GM12872 (cell line): ENCODE results near the gene PGPEP1.

Source experiments
- CTCF ChIP-seq: IDR thresholded peaks from 3 replicates; pipeline ENCODE4 v1.5.1; 2011; ENCODE audit warnings: low read depth, mild to moderate bottlenecking, low read length, moderate library complexity; ENCODE audit not compliant: insufficient read depth

The PGPEP1 gene

GRCh38 chr19:18384775-18385174 is 44.4 kb downstream of the PGPEP1 start:
- TF ChIP-seq CTCF = no peak

- TF ChIP-seq CTCF = no peak
These were observed 44.9 kb downstream of the PGPEP1 start for GRCh38 chr19:18385359-18385674.

GRCh38 chr19:18385675-18386542 is 45.5 kb downstream of the PGPEP1 start, which contains the start of gene GDF15:
Gene GDF15 (plus strand): TSS chr19:18386158. CDS start chr19:18386190, 32 bp downstream.
- TF ChIP-seq CTCF = peak; percentile 68

GRCh38 chr19:18386543-18387271 is 46.3 kb downstream of the PGPEP1 start:
- no peak for TF ChIP-seq CTCF

- TF ChIP-seq CTCF = peak; percentile 99
These were observed 47.9 kb downstream of the PGPEP1 start for GRCh38 chr19:18388100-18388959.

GRCh38 chr19:18388960-18389725 is 48.7 kb downstream of the PGPEP1 start:
- no peak for TF ChIP-seq CTCF
